GM19455 (cell line): ENCODE results near the gene ZFHX3.
"Not testable (repeated sequence)": the region's sequence is repeated elsewhere in the genome, so short reads cannot be mapped to it uniquely, and the experiment has no call there.

Source experiments
- ATAC-seq: cut with Tn5 transposase; IDR thresholded peaks from one replicate; pipeline ENCODE4 v1.9.1; 2021; ENCODE audit not compliant: unreplicated experiment

ZFHX3 gene, protein sequence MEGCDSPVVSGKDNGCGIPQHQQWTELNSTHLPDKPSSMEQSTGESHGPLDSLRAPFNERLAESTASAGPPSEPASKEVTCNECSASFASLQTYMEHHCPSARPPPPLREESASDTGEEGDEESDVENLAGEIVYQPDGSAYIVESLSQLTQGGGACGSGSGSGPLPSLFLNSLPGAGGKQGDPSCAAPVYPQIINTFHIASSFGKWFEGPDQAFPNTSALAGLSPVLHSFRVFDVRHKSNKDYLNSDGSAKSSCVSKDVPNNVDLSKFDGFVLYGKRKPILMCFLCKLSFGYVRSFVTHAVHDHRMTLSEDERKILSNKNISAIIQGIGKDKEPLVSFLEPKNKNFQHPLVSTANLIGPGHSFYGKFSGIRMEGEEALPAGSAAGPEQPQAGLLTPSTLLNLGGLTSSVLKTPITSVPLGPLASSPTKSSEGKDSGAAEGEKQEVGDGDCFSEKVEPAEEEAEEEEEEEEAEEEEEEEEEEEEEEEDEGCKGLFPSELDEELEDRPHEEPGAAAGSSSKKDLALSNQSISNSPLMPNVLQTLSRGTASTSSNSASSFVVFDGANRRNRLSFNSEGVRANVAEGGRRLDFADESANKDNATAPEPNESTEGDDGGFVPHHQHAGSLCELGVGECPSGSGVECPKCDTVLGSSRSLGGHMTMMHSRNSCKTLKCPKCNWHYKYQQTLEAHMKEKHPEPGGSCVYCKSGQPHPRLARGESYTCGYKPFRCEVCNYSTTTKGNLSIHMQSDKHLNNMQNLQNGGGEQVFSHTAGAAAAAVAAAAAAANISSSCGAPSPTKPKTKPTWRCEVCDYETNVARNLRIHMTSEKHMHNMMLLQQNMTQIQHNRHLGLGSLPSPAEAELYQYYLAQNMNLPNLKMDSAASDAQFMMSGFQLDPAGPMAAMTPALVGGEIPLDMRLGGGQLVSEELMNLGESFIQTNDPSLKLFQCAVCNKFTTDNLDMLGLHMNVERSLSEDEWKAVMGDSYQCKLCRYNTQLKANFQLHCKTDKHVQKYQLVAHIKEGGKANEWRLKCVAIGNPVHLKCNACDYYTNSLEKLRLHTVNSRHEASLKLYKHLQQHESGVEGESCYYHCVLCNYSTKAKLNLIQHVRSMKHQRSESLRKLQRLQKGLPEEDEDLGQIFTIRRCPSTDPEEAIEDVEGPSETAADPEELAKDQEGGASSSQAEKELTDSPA (N-terminal part only)

DNA sequence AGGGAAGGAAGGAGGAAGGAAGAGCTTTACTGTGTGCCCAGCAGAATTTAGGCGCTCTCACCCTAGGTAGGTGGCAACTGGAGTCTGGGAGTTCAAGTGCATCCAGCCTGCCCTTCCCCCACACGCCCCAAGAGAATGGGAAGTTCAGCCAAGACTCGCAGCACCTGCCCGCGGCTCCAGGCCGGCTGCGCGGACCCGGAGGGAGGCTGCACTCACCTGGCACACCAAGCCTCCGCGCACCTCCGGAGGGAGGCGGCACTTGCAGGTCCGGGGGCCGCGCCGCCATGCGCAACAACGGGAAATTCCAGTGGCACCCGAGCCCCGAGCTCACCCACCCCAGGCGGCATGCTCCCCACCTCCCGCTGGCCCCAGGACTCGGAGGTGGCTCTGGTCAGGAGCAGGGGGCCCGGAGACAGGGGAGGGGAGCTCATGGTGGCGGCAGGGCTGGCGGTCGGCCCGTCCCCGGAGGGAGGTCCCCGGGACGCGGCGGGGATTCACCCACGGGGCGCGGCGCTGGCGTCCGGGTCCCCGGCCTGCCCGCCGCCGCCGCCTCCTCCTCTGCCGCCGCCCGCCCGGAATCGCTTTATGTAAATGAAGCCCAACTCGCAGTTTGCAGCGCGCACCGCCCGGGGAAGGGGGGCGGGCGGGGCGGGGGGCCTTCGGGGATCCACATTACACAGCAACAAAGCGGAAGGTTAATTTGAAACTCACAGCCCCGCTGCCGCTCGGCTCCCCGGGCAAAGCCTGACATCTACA, at the start of gene ZFHX3:
TSS of gene ZFHX3 (minus strand) at position 593 of the 756 bp plus-strand sequence. CDS start 87,983 bp downstream, outside the sequence.
- peak; percentile 75 for ATAC-seq

DNA sequence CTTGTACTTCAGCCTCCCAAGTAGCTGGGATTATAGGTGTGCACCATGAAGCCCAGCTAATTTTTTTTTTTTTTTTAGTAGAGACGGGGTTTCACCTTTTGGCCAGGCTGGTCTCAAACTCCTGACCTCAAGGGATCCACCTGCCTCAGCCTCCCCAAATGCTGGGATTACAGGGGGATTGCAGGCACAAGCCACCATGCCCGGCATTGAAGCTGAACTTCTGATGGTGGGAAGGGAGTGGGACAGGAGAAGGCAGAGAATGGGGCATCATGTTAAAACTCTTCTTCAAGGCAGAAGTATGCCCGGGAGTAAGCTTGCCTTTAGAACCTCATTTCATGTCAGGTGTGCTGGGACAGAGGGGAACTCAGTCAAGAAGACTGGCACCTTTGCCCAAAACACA, 48.6 kb upstream of the ZFHX3 start:
- ATAC-seq: no peak

DNA sequence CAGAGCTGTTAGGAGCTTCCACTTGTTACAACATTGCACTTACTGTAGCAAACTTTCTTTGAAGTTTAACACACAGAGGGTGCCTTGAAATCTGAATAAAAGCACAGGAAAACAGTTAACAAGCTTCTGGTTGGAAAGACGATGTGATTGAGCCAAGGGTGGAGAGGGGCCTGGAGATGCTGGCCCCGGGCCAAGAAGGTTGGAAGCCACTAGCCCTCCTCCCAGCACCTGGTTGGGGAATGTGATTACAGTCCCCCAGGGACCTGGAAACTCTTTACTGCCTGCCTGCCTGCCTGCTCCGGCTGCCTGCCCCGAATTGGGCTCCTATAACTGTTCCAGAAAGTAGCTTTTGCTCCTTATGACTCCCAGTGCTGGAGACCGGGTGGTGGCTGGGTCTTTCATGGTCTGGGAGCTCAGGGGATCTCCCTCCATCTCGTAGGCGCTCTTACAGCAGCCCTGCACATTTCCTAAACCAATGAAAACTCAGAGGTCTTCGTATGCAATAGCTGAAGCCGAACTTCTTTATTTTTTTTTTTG, 48.0 kb upstream of the ZFHX3 start:
- no peak for ATAC-seq

DNA sequence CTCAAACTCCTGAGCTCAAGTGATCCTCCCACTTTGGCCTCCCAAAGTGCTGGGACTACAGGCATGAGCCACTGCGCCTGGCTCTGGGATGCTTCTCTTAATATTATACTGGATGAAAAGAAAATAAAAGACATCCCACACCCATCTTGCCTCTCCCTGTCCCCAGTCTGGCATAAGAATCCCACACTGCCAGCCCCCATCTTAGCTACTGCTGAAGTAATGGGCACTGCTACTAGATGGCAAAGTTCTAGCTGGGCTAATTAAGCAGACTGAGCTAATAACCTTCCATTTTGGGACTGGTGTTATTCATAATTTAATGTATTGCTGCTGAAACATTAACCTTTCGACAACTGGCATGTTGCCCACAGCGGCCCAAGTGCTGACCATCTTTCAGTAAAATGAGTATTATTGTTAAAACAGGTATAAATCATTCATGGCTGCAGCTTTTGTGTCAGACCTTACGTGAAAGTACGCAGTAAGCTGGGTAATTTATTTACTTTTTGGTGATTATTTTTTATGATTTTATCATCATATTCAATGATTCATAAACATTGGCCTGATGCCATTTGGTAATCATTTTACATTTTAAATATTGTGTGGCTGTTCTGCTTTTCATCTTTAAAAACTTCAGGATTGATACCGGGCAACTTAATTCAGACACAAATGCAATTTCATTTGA, 47.4 kb upstream of the ZFHX3 start:
- ATAC-seq: no peak

DNA sequence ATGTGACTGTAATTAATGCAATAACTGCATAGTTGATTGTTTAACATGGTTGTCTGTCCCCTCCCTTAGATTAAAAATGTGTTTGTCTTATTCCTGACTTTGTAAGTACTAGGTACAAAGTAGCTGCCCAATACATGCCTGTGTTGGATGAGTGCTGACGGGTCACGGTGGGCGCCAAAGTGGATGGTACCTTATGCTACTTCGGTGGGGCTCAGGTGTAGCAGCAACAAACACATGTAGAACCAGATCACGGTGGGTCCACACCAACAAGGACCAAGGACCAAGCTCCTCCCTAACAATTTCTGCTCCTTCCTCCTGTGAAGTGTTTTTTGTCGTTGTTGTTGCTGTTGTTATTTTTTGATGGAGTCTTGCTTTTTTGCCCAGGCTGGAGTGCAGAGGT, 46.4 kb upstream of the ZFHX3 start:
- ATAC-seq: no peak

DNA sequence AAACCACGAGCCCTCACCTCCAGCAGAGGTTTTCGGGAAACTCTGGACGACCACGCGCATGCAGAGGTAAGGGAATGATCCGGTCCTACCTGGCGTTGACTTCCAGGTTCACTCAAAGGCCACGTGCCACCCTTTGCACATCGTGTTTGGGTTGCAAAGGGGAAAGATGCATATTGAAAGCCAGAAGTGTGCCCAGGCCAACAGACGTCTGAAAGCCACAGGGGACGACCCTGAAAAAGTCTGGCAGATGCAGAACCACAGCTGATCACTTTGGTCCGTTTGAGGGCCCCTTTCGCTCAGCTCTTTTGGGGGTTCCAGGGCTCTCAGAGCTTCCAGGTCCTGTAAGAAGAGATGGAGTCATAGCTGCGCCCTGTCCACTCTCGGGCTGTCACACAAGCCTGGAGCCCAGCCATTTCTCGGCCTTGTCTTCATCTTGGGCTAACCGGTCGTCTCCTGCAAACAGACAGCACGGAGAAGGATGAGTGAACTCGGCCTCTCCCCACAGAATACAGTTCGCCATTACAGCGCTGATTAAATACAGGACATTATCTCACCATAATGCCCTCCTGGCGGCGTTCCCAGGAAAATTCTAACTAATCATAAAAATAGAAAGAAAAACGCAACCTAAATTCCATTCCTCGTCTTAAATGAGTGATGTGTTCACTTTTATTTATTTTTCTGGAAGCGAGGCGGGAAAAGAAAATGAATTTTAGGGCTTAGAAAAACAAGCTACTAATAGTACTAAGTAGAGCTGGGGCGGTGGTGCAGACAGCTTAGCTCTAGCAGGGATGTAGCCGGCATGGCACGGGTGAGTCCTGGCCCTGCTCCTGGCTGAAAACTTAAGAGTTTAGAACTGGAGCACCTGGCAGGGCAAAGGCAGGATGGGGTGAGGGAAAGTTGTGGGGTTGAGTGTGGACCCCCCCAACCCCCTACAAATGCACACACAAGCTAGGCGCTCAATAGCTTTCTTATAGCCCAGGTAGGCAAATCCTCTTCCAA, 45.5 kb upstream of the ZFHX3 start:
- no peak for ATAC-seq

DNA sequence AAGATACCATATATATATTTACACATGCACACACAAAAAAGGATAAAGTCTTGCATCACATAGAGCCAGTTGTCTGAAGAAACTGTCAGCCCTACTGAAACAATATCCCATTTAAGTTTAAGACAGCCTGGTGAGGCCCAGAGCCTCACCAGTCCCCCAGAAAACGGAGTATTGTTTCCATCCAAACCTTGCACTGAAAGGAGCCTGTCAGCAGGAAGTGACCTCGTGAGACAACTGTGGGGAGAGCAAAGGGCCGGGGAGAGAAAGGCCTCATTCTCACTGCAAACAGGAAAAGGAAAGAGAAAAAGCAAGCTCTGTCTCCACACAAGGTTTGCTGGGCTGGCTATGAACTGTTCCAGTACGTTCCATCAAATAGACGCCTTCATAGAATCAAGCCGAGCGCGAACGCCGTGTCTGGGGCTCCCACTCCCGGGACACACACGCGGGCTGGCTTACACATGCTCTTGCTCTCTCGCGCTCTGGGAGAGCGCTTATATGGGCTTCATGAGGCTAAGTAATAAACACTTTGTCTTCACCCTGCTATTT, 44.4 kb upstream of the ZFHX3 start:
- no peak for ATAC-seq

DNA sequence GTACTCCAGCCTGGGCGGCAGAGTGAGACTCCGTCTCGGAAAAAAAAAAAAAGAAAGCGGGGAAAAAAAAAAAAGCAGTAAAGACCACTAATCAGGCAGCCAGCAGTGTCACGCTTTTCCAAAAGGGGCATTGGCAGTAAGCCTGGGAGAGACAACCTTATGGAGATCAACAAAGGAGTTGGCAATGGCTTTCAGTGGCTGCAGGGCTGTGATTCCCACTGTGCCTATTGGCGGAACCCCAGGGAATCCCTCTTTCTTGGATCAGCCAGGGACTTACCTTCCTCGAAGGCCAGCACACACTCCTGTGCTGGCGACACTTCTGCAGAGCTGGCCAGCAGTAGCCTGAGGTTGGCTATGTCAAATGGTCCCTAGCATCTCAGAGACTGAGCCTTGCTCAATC, 43.2 kb upstream of the ZFHX3 start:
- ATAC-seq: no peak

DNA sequence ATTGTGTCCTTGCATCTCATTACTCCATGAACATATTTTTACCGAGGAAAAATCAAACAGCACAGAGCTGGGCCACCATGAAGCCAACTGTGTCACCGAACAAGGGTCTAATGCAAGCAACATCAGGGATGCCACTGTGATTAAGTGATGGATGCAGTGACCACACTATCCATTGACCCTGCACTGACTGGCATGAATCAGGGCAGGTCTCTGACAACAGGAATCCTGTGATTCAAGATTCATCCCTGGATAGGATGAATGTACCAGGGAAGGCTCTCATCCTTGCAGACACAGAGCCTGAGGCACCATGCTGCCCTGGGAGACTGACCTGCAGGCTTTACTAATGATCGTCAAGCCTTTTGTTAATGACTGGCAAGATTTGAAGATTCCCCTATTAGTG, 41.5 kb upstream of the ZFHX3 start:
- ATAC-seq: no peak

DNA sequence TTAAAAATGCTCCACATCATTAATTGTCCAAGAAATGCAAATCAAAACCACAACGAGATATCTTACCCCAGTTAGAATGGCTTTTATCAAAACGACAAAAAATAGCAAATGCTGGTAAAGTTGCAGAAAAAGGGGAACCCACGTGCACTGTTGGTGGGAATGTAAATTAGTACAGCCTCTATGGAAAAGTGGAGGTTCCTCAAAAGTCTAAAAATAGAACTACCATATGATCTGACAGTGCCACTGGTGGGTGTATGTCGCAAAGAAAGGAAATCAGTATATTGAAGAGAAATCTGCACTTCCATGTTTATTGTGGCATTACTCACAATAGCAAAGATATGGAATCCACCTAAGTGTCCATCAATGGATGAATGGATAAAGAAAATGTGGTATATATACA, 38.2 kb upstream of the ZFHX3 start:
- ATAC-seq: no peak

DNA sequence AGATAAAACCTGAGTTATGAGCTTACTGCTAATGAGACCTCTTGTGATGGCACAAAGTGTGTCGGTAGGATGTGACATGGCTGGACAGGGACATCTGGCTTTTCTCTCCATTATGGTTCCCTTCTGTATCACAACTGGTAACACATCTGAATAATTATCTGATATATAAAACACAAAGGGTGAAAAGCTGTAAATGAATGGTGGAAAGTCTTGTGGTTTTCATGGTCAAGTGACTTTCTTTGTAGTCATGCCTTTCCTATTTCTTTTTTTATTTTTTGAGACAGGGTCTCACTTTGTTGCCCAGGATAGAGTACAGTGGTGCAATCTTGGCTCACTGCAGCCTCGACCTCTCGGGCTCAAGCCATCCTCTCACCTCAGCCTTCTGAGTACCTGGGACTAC, 35.3 kb upstream of the ZFHX3 start:
- ATAC-seq: no peak

DNA sequence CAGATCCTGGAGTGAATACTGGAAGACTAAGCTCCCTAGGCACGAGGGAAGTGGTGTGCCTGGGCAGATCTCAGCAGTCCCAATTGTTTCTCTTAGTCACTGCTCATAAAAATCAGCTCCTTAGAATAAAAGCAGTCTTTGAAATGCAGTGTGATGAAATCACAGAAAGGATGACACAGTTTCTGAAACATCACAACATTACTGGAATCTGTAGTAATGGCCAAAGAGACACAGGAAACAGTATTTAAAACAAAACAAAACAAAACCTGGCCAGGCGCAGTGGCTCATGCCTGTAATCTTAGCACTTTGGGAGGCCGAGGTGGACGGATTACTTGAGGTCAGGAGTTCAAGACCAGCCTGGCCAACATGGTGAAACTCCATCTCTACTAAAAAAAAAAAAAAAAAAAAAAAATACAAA, 34.7 kb upstream of the ZFHX3 start:
- not testable (repeated sequence) for ATAC-seq

DNA sequence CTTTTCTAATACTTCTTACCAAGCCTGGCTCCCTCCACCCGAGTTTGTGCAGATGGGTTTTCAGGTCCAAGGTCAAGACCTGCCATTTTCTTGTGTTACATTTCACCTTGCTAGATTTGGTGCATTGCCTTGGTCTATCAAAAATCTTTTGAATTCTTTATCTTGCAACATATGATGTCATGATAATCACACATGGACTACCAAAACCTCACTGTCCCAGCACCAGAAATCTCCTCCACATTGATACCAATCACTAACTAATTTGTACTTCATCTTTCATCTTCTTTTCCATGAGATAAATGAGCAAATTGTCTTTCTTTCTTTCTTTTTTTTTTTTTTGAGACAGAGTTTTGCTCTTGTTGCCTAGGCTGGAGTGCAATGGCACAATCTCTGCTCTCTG, 33.0 kb upstream of the ZFHX3 start:
- ATAC-seq: no peak

DNA sequence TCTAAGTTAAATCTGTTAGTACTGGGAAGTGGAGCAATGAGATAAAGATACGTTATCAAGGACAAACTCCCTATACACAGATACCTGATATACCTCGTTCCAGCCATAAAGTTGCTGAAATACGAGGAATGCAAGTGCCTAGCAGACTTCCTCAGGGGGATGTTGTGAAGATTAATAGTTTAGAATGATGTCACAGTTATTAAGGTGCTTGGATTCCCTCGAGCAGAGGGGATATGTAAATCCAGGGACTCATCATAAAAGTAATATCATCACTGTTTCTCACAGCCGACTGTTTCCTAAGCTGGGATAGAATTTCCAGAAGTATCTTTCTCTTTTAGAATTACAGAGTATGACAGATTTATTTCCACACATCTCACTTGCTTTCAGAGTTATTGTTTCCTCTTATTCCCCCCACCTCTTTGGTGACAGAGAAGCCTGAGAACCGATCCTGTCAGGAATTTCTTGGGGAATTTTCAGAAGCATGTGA, 28.4 kb upstream of the ZFHX3 start:
- ATAC-seq: no peak

DNA sequence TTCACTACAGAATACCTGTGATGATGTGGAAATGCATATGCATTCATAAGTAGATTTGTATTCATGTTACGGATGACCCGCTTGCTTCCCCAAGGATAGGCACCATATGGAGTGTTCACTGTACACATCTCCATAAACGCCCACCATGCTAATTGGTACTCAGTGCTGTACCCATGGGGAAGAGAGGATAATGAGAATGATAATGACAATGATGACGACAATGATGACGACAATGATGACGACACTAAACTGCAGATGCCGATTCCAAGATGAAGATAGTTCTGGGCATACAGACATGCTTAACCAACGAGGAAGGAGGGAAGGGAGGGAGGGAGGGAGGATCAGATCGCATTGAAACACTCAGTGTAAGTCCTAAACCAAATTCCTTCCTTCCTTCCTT, 26.5 kb upstream of the ZFHX3 start:
- no peak for ATAC-seq

DNA sequence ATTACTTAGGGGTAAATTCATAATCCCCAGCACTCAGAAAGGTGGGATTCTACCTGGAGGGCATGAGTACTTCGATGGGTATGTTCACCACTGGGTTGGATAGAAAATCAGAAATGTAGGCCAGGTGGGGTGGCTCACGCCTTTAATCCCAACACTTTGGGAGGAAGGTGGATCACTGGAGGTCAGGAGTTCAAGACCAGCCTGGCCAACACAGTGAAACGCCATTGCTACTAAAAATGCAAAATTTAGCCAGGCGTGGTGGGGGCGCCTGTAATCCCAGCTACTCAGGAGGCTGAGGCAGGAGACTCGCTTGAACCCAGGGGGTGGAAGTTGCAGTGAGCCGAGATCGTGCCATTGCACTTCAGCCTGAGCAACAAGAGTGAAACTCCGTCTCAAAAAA, 24.1 kb upstream of the ZFHX3 start:
- ATAC-seq: not testable (repeated sequence)

DNA sequence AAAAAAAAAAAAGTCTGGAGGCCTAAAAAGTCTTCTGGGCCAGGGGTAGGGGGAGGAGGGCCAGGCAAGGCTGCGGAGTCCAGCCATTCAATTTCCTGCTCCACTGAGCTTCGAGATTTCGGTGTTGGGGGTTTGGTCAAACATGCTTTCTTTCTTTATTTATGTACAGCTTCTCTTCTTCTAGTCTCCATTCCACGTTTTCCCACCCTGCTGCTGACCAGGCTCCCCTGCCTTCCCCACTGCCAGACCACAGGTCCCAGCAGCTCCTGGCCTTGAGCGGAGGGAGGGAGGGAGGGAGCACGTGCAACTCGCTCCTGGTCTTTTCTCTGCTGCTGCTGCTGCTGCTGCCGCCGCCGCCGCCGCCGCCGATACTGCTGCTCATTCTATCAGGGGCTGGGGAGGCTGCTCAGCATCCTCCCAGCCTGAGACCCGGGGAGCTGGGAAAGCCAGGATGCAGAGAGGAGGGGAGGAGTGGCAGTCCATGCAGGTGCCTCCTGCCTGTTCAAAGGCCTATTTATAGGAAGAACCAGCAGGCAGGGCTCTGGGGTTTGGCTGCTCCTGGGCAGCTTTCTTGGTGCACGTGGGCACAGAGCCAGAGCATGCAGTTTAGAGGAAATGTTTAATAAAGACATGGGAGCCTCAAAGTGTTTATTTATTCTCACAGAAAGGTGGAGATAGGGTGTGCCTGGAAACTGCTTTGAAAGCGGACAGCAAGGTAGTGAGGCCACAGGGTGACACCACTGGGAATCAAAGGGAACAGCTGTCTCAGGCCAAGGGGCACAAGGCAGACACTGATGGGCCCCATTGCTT, 23.4 kb upstream of the ZFHX3 start:
- no peak for ATAC-seq
